ENCODE data around the gene IFNL1.

Gene IFNL1

GRCh38 chr19:39310558-39311311 lies 14.5 kb downstream of the IFNL1 start:
- no peak overlapping the region for H3K4me3 ChIP-seq (replicated peaks; ENCODE audit: low read depth, low read length)
- DNase-seq (ENCODE audit: low read depth): no peak
- TF ChIP-seq CTCF (IDR thresholded peaks at IDR 0.05; ENCODE audit: low read length, missing control alignments): no peak

GRCh38 chr19:39314016-39314728 lies 18.0 kb downstream of the IFNL1 start:
- TF ChIP-seq CTCF (IDR thresholded peaks at IDR 0.05; ENCODE audit: low read length, missing control alignments): no peak

GRCh38 chr19:39315933-39316332 lies 19.7 kb downstream of the IFNL1 start:
- no peak for TF ChIP-seq CTCF (IDR thresholded peaks at IDR 0.05; ENCODE audit: low read length, missing control alignments)
- no peak for DNase-seq (ENCODE audit: low read depth)
- no peak overlapping the region for H3K4me3 ChIP-seq (replicated peaks; ENCODE audit: low read depth, low read length)

More at GRCh38 chr19:39314016-39314728, 18.0 kb downstream of the IFNL1 start:
- no peak overlapping the region for H3K4me3 ChIP-seq (replicated peaks; ENCODE audit: low read depth, low read length)
- DNase-seq (ENCODE audit: low read depth): no peak

- no peak overlapping the region for H3K4me3 ChIP-seq (replicated peaks; ENCODE audit: low read depth, low read length)
- TF ChIP-seq CTCF (IDR thresholded peaks at IDR 0.05; ENCODE audit: low read length, missing control alignments): no peak
- DNase-seq (ENCODE audit: low read depth): no peak
These were observed 20.6 kb downstream of the IFNL1 start for GRCh38 chr19:39316627-39317321.

- no peak for DNase-seq (ENCODE audit: low read depth)
These were observed 21.3 kb downstream of the IFNL1 start for GRCh38 chr19:39317476-39317875.

GRCh38 chr19:39318071-39318470 lies 21.9 kb downstream of the IFNL1 start:
- no peak overlapping the region for H3K4me3 ChIP-seq (replicated peaks; ENCODE audit: low read depth, low read length)
- TF ChIP-seq CTCF (IDR thresholded peaks at IDR 0.05; ENCODE audit: low read length, missing control alignments): no peak
- no peak for DNase-seq (ENCODE audit: low read depth)

More at GRCh38 chr19:39317476-39317875, 21.3 kb downstream of the IFNL1 start:
- no peak overlapping the region for H3K4me3 ChIP-seq (replicated peaks; ENCODE audit: low read depth, low read length)
- no peak for TF ChIP-seq CTCF (IDR thresholded peaks at IDR 0.05; ENCODE audit: low read length, missing control alignments)
